ENCODE data around the gene IFI16. TPM values are rescaled to one million over a fixed set of nuclear protein-coding genes. Genes with fewer than 3 reads are reported as not detected.

Gene IFI16
- total and polyA plus RNA-seq, 2 of the 13 experiments (the other 11 are each of a cell fraction or from before 2014, with no cell fraction given) = not detected

DNA sequence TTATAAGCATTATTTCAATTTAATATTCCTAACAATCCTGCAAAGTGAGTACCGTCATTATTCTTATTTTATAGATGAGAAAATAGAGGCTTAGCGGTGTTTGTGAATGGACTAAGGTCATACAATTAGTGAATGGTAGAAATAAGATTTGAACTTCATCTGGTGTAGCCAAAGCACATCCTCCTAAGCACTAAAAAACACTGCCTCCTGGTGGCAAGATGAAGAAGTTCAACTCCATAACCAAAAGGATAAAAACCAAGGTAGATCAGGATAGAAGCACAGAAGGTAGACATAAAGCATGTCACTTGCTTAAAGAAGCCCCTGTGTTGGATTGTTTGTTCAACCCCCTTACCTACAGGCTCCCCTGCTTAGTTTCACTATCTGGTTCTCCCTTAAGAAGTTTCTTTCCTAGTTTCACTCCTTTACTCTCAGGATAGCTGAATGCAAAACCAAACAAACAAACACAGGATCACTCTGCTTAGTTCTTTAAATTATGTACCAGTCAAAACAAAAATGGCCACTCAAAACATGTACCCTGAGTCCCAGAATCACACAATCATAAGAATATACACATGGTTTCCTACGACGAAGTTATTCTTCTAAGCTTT is 79.6 kb downstream of the IFI16 start:
- no peaks in the 10 kb centered on the region for H4K20me1 ChIP-seq (ENCODE audit: insufficient read depth, low read length)
- no peaks in the 10 kb centered on the region for H3K9me3 ChIP-seq (ENCODE audit: low read length)
- TF ChIP-seq ZNF780A (CRISPR knock-in tag; IDR thresholded peaks at IDR 0.05) (no peak), ZNF570 (CRISPR knock-in tag; IDR thresholded peaks at IDR 0.05; ENCODE audit: borderline replicate concordance) (no peak)
- TF ChIP-seq, protein P1, sequence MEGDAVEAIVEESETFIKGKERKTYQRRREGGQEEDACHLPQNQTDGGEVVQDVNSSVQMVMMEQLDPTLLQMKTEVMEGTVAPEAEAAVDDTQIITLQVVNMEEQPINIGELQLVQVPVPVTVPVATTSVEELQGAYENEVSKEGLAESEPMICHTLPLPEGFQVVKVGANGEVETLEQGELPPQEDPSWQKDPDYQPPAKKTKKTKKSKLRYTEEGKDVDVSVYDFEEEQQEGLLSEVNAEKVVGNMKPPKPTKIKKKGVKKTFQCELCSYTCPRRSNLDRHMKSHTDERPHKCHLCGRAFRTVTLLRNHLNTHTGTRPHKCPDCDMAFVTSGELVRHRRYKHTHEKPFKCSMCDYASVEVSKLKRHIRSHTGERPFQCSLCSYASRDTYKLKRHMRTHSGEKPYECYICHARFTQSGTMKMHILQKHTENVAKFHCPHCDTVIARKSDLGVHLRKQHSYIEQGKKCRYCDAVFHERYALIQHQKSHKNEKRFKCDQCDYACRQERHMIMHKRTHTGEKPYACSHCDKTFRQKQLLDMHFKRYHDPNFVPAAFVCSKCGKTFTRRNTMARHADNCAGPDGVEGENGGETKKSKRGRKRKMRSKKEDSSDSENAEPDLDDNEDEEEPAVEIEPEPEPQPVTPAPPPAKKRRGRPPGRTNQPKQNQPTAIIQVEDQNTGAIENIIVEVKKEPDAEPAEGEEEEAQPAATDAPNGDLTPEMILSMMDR (CRISPR knock-in tag; IDR thresholded peaks at IDR 0.05) = peak; percentile 38
- WGBS (ENCODE audit: low lambda C conversion rate) = 61% methylated on average over 4 of the region's 4 CpGs
- no TSS peak for BruUV-seq (replicated peaks)
- FAIRE-seq = no peak
- H3K4me1 ChIP-seq (ENCODE audit: insufficient read depth, low read length) = no peaks in the 10 kb centered on the region
- ChIA-PET POLR2A (no interaction called here), CTCF (ENCODE audit: low intra/inter-chr PET ratio, low total read pairs) (no interaction called here)
- in situ Hi-C loops (cut with HindIII; ENCODE audit: extremely low pct_ligation_motif_present, low pct_unique_long_range_greater_than_20kb) (no loop called here), intact Hi-C loops (cut with micrococcal nuclease; ENCODE audit: unreplicated experiment) (no loop called here)
- H2AFZ ChIP-seq (ENCODE audit: low read length) = no peak overlapping the region
- no peaks in the 10 kb centered on the region for H3K36me3 ChIP-seq (replicated peaks in 1 of 2; ENCODE audit: control insufficient read depth in 1 of 2, insufficient read depth in 2 of 2, low read length in 2 of 2)
- H3K9ac ChIP-seq (ENCODE audit: insufficient read depth, low read depth, low read length) = no peak overlapping the region
- H3K79me2 ChIP-seq (ENCODE audit: insufficient read depth, low read length) = no peaks in the 10 kb centered on the region
- H3K4me3 ChIP-seq (replicated peaks in 1 of 3; ENCODE audit: insufficient read depth in 1 of 3, low read depth in 2 of 3, low read length in 3 of 3) = no peak overlapping the region
- ATAC-seq = no peak
- H3K4me2 ChIP-seq (ENCODE audit: low read depth, low read length) = no peak overlapping the region
- no peak overlapping the region for H3K27ac ChIP-seq (ENCODE audit: extremely low read length, insufficient read depth, low read length)
- peak; percentile 6 for DNase-seq (ENCODE audit: low spot score)
- no peaks in the 10 kb centered on the region; a peak in 1 of 5 replicates for H3K27me3 ChIP-seq (ENCODE audit: control insufficient read depth in 1 of 2, insufficient read depth in 2 of 2, low read length in 2 of 2)

- Histone ChIP-seq H3K79me2 (ENCODE audit: insufficient read depth, low read length) (no peaks in the 10 kb centered on the region), H3K36me3 (replicated peaks in 1 of 2; ENCODE audit: control insufficient read depth in 1 of 2, insufficient read depth in 2 of 2, low read length in 2 of 2) (no peaks in the 10 kb centered on the region), H3K9me3 (ENCODE audit: low read length) (no peaks in the 10 kb centered on the region), H3K27me3 (ENCODE audit: control insufficient read depth in 1 of 2, insufficient read depth in 2 of 2, low read length in 2 of 2) (no peaks in the 10 kb centered on the region), H3K4me1 (ENCODE audit: insufficient read depth, low read length) (no peaks in the 10 kb centered on the region), H2AFZ (ENCODE audit: low read length) (no peak overlapping the region), H3K4me2 (ENCODE audit: low read depth, low read length) (no peak overlapping the region), H3K9ac (ENCODE audit: insufficient read depth, low read depth, low read length) (no peak overlapping the region), H3K27ac (ENCODE audit: extremely low read length, insufficient read depth, low read length) (no peak overlapping the region), H4K20me1 (ENCODE audit: insufficient read depth, low read length) (no peaks in the 10 kb centered on the region), H3K4me3 (replicated peaks in 1 of 3; ENCODE audit: insufficient read depth in 1 of 3, low read depth in 2 of 3, low read length in 3 of 3) (no peak overlapping the region)
- intact Hi-C loops (cut with micrococcal nuclease; ENCODE audit: unreplicated experiment) (no loop called here), in situ Hi-C loops (cut with HindIII; ENCODE audit: extremely low pct_ligation_motif_present, low pct_unique_long_range_greater_than_20kb) (no loop called here)
- DNase-seq (ENCODE audit: low spot score) (no peak), ATAC-seq (no peak), FAIRE-seq (no peak)
- CTCF ChIA-PET (ENCODE audit: low intra/inter-chr PET ratio, low total read pairs) = no interaction called here
- no peak for TF ChIP-seq MAFK (conservative IDR thresholded peaks at IDR 0.05 in 1 of 2, IDR thresholded peaks at IDR 0.05 in 1 of 2; ENCODE audit: low read length in 2 of 2)
- no peak for TF ChIP-seq ZNF878 (CRISPR knock-in tag; IDR thresholded peaks at IDR 0.05)
- TF ChIP-seq ZNF510 (CRISPR knock-in tag; IDR thresholded peaks at IDR 0.05; ENCODE audit: low read depth) = no peak
- no peak for TF ChIP-seq PHF21A (CRISPR knock-in tag; IDR thresholded peaks at IDR 0.05)
- TF ChIP-seq KAT2B (IDR thresholded peaks at IDR 0.05; ENCODE audit: borderline replicate concordance, low read depth, low read length) = no peak
- no peak for TF ChIP-seq MED13 (CRISPR knock-in tag; IDR thresholded peaks at IDR 0.05)
- WGBS (ENCODE audit: low lambda C conversion rate) = 6% methylated on average over 4 of the region's 4 CpGs
- POLR2A ChIA-PET = no interaction called here
- BruUV-seq (replicated peaks) = no TSS peak
Measured at GRCh38 chr1:159090286-159091179, 80.8 kb downstream of the IFI16 start.

Measured in HepG2 (cell line).